BLaER1 (cell line): Measurements from ENCODE around the gene FCN3.
"Not testable (repeated sequence)": the region's sequence is repeated elsewhere in the genome, so short reads cannot be mapped to it uniquely, and the experiment has no call there.

Source experiments
- H3K27ac ChIP-seq: shearing (Covaris generic); formaldehyde crosslinking; 2 replicates; pipeline ENCODE4 v1.8.1; 2022
- H3K27me3 ChIP-seq: shearing (Covaris generic); formaldehyde crosslinking; 2 replicates; pipeline ENCODE4 v1.8.1; 2022
- H3K36me3 ChIP-seq: shearing (Covaris generic); formaldehyde crosslinking; 2 replicates; pipeline ENCODE4 v1.8.1; 2022
- H3K4me1 ChIP-seq: shearing (Covaris generic); formaldehyde crosslinking; 2 replicates; pipeline ENCODE4 v1.8.1; 2022
- H3K4me2 ChIP-seq: shearing (Covaris generic); formaldehyde crosslinking; 2 replicates; pipeline ENCODE4 v1.8.1; 2022
- H3K4me3 ChIP-seq: shearing (Covaris generic); formaldehyde crosslinking; 2 replicates; pipeline ENCODE4 v1.8.1; 2022
- H3K9ac ChIP-seq: shearing (Covaris generic); formaldehyde crosslinking; 2 replicates; pipeline ENCODE4 v1.8.1; 2022
- H3K9me3 ChIP-seq: shearing (Covaris generic); formaldehyde crosslinking; 2 replicates; pipeline ENCODE4 v1.8.1; 2022
- H4K20me1 ChIP-seq: shearing (Covaris generic); formaldehyde crosslinking; 2 replicates; pipeline ENCODE4 v1.8.1; 2022
- Cebpa-rat ChIP-seq: shearing (Covaris generic); IDR thresholded peaks from 2 replicates; pipeline ENCODE4 v1.8.1; 2022

The FCN3 gene

DNA sequence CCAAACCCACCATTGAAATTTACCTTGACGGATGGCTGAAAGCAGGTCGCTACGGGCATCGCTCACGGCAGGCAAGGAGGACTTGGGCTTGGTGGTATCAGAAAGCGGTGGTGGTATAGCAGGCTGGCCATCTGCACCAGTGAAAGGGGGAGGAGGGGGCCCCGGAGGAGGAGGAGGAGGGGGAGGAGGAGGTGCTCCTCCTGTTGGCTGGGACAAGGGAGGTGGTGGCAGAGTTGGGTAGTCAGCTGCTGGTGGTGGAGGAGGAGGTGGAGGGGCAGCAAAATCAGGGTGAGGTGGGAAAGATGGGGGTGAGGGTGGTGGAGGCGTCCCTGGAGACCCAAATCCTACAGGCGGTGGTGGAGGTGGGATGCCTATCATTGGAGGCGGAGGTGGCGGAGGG, 35.0 kb upstream of the FCN3 start:
- Histone ChIP-seq H3K9me3 (no peaks in the 10 kb centered on the region), H3K27me3 (no peaks in the 10 kb centered on the region), H3K36me3 (peaks cover 82% of the 10 kb centered on the region), H3K27ac (0 out of 2 replicates have a peak overlapping the region, but pooled peaks have one; percentile 9), H4K20me1 (peaks cover 16% of the 10 kb centered on the region), H3K4me1 (peaks cover 97% of the 10 kb centered on the region), H3K9ac (no peak overlapping the region), H3K4me3 (no peak overlapping the region), H3K4me2 (no peak overlapping the region)
- no peak for TF ChIP-seq Cebpa-rat

DNA sequence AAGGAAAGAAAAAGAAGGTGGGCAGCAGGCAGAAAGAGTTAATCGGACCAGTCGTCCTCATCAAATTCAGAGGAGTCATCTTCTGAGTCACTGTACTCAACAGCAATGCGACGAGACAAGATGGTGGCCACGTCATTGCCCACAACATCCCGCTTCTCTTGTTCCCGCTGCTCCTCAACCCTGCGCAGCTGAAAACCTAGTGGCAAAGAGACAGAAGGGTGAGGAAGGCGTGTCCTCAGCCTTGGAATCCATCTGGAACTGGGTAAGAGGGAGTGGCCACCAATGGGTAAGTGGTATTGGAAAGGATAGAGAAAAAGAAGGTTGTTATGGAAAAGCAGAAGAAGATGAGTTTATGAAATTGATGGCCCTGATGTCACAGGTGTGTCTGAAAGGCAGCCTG, 33.5 kb upstream of the FCN3 start:
- Histone ChIP-seq H3K27ac (peak overlapping the region; percentile 87), H3K27me3 (no peaks in the 10 kb centered on the region), H3K9me3 (no peaks in the 10 kb centered on the region), H3K36me3 (peaks cover 67% of the 10 kb centered on the region), H3K4me2 (peak overlapping the region; percentile 94), H4K20me1 (peaks cover under 1% of the 10 kb centered on the region; the same call in 1 of the 2 replicates), H3K4me3 (no peak overlapping the region), H3K4me1 (peaks cover 95% of the 10 kb centered on the region), H3K9ac (0 out of 2 replicates have a peak overlapping the region, but pooled peaks have one; percentile 65)
- no peak for TF ChIP-seq Cebpa-rat

DNA sequence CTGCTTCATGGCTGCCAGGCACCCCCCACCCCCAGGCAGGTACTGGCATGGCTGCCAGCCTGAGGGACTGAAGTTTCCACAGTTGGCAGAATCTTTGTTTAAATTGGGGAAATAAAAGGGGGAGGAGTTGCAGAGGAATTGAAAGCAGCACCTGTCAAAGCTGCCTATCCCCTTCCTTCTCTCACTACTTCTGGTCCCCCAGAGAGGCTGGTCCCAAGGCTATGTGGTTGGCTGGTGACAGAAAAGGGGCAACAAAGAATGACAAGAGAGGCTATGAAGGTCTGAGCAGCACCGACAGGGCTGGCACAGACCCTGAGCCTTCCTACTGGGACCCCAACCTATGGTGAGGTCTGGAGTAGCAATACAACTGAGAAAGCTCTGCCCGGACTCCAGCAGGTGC, 32.2 kb upstream of the FCN3 start:
- peaks cover 95% of the 10 kb centered on the region for H3K4me1 ChIP-seq
- peaks cover 54% of the 10 kb centered on the region for H3K36me3 ChIP-seq
- not testable (repeated sequence) for H3K9me3 ChIP-seq, H4K20me1 ChIP-seq, H3K27me3 ChIP-seq
- H3K4me3 ChIP-seq, result 0 out of 2 replicates have a peak overlapping the region, but pooled peaks have one; percentile 22
- H3K27ac ChIP-seq, result peak overlapping the region; percentile 87
- H3K9ac ChIP-seq, result peak overlapping the region; percentile 65; the same call in 1 of the 2 replicates
- H3K4me2 ChIP-seq, result peak overlapping the region; percentile 94

DNA sequence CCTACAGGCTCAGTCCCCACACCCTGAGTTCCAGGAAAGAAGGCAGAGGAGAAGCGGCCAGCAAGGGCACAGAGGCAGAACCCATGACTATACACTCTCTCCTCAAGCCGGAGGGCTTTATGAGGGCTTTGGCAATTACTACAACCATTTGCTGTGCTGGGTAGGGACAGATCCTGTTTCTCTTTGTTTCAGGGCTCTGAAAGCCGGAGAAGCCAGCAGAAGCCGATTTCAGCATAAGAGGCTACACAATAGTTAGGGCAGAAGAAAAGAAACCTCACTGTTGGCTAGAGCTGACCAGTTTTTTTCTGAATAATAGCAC, 31.7 kb upstream of the FCN3 start:
- H4K20me1 ChIP-seq, result no peaks in the 10 kb centered on the region
- H3K9me3 ChIP-seq, result no peaks in the 10 kb centered on the region
- H3K27me3 ChIP-seq, result no peaks in the 10 kb centered on the region
- H3K4me3 ChIP-seq, result 0 out of 2 replicates have a peak overlapping the region, but pooled peaks have one; percentile 22
- H3K4me2 ChIP-seq, result peak overlapping the region; percentile 94
- no peak for TF ChIP-seq Cebpa-rat
- peak overlapping the region; percentile 65 for H3K9ac ChIP-seq
- peaks cover 95% of the 10 kb centered on the region for H3K4me1 ChIP-seq
- H3K36me3 ChIP-seq, result peaks cover 49% of the 10 kb centered on the region
- peak overlapping the region; percentile 87 for H3K27ac ChIP-seq

DNA sequence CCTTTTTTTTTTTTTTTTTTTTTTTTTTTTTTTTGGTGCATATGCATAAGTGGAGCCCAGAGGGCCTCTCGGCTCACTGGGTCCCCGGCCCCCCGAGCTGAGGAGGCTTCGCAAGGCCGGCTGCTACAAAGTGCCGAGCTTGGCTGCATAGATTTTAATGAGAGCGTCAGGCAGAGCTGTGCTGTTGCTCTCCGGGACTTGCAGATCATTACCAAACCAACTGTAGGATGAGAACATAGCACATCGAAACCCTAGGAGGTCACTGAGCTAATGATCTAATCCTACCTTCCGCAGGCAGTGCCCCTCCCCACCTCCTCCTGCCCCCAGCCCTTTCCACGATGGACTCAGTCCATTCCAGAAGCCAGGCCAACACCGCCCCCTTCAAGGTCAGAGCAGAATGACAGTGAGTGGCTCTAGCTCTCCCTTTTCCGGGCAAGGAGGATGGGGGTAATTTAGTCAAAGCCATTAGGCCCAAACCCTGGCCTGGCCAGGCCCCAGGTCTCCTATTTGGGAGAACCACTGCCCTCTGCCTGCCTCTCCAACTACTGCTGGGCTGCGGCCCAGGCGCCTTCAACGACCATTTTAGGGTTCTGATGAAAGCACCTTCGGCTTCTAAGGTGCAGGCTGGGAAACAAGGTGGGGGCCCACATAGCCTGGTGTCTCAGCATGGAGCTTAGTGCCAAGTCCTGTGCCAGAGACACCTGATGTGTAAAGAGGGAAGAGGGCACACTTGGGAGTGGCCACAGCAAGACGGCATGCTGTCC, 31.2 kb upstream of the FCN3 start:
- peaks cover 95% of the 10 kb centered on the region for H3K4me1 ChIP-seq
- H4K20me1 ChIP-seq, H3K27me3 ChIP-seq, H3K9me3 ChIP-seq: not testable (repeated sequence)
- H3K4me3 ChIP-seq, result peak overlapping the region; percentile 22; the same call in 1 of the 2 replicates
- peak overlapping the region; percentile 87 for H3K27ac ChIP-seq
- peak overlapping the region; percentile 94 for H3K4me2 ChIP-seq
- H3K36me3 ChIP-seq, result peaks cover 43% of the 10 kb centered on the region
- H3K9ac ChIP-seq, result peak overlapping the region; percentile 65

DNA sequence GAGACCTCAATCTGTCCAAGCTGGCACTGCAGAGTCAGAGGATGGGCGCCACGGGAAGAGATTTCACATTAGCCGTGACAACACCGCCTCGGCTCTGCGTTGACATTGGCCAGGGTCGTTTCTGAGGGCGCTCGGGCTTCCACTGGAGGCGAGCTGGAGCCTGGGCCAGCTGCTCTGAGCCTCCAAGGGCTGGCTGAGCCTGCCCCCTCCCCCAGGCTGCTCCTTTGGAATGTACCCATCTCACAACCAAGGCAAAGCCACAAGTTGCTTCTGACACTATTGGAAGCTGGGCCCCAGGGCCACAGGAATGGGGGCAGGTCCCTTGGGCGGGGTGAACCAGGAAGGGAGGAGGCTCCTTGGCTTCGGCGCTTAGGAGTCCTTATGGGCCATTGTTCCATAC, 30.4 kb upstream of the FCN3 start:
- TF ChIP-seq Cebpa-rat, result no peak
- Histone ChIP-seq H3K36me3 (peaks cover 36% of the 10 kb centered on the region), H3K9ac (peak overlapping the region; percentile 65), H3K4me3 (peak overlapping the region; percentile 11; the same call in 1 of the 2 replicates), H3K9me3 (no peaks in the 10 kb centered on the region), H3K27ac (peak overlapping the region; percentile 87), H3K4me2 (peak overlapping the region; percentile 94), H4K20me1 (no peaks in the 10 kb centered on the region), H3K4me1 (peaks cover 95% of the 10 kb centered on the region), H3K27me3 (no peaks in the 10 kb centered on the region)

DNA sequence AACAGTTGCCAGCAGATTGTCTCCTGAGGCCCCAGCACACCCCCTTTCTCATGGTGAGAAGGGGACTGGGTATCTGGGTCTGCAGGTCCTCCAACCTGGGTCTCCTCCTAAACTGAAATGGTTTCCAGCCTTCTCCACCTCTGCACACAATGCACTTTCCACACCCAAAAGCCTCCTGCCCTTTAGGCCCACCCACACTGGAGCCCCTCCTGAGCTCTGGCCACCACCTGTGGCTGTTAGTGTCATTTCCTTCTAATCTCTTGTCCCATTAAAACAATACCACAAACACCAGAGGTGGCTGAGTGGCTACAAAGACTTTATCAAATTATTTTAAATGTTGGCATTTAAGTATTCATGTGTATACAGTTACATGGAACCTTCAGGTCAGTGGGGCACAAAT, 29.3 kb upstream of the FCN3 start:
- H3K27me3 ChIP-seq, result no peaks in the 10 kb centered on the region
- H3K9ac ChIP-seq, result peak overlapping the region; percentile 65
- peaks cover 25% of the 10 kb centered on the region for H3K36me3 ChIP-seq
- no peaks in the 10 kb centered on the region for H4K20me1 ChIP-seq
- peaks cover 94% of the 10 kb centered on the region for H3K4me1 ChIP-seq
- TF ChIP-seq Cebpa-rat, result no peak
- H3K4me3 ChIP-seq, result peak overlapping the region; percentile 39
- no peaks in the 10 kb centered on the region for H3K9me3 ChIP-seq
- peak overlapping the region; percentile 87 for H3K27ac ChIP-seq
- peak overlapping the region; percentile 94 for H3K4me2 ChIP-seq

DNA sequence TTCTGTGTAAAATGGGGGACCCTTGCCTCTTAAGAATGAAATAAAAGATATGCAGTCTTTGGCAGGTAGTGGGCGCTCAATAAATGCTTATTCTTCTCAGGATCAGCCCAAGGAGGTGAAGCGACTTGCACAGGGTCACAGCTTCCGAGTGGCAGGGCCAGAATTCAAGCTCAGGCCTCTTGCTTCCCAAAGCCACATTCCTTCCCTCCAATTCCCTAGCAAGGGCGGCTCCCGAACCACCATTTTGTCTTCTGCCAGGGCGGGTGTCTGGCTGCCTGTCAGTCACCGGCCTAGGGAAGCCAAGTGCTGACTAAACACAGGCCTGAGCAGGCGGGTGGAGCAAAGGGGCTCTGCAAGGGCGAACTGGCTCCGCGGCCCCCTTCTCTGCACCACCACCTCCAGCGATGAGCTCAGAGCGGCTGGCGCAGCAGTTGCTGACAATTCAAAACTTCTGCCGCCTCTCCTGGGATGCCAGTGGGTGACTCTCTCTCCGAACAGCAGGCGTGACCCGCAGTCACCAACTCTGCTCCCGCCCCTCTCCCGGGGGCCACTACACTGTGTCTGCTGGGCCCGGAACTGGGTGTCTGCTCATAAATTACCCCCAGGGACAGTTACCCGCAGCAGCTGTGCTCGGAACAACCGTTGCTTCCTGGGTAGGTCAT, 28.6 kb upstream of the FCN3 start:
- Histone ChIP-seq H3K4me2 (peak overlapping the region; percentile 94), H4K20me1 (no peaks in the 10 kb centered on the region), H3K27ac (peak overlapping the region; percentile 87), H3K9me3 (no peaks in the 10 kb centered on the region), H3K27me3 (no peaks in the 10 kb centered on the region), H3K36me3 (peaks cover 18% of the 10 kb centered on the region), H3K4me3 (peak overlapping the region; percentile 39), H3K4me1 (peaks cover 94% of the 10 kb centered on the region), H3K9ac (peak overlapping the region; percentile 65)
- TF ChIP-seq Cebpa-rat, result no peak

DNA sequence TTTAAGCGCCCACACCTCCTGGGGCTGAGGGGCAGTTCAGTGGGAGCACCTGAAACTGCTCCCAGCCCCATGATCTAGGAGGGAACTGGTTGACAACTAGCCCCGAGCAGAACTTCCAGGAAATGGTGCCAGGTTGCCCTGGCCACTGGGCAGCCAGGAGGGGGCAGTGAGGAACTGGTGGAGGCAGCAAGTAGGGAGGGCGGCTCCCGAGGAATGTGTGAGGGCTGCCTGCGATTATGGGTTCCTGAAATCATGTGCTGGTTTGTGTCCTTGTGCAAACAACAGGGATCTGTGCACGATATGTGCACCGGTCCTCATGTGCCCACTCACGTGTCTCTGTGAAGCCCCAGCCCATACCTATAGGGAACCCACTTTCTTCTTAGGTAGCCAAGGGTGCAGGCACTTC, 27.7 kb upstream of the FCN3 start:
- no peak for TF ChIP-seq Cebpa-rat
- H3K4me1 ChIP-seq, result peaks cover 91% of the 10 kb centered on the region
- peaks cover 9% of the 10 kb centered on the region for H3K36me3 ChIP-seq
- peak overlapping the region; percentile 87 for H3K27ac ChIP-seq
- peak overlapping the region; percentile 39 for H3K4me3 ChIP-seq
- H3K27me3 ChIP-seq, result no peaks in the 10 kb centered on the region
- H3K4me2 ChIP-seq, result peak overlapping the region; percentile 94
- H3K9ac ChIP-seq, result peak overlapping the region; percentile 65
- H4K20me1 ChIP-seq, result no peaks in the 10 kb centered on the region
- no peaks in the 10 kb centered on the region for H3K9me3 ChIP-seq

DNA sequence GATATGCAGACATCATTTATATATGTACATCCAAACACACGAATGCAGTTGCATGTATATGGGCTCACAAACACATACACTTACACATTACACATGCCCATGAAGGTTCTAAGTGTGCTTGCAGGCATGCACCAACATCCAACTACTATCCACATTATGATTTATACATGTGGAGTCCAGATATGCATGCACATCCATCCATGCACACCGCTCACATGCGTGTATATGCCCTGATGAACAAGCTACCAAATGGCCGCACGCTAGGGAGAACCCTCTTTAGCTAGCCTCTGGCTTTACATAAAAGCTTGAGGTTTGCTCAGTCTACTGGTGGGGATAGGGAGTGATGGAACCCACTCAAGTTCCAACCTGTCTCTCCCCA, 26.3 kb upstream of the FCN3 start:
- no peaks in the 10 kb centered on the region for H4K20me1 ChIP-seq
- no peak overlapping the region for H3K27ac ChIP-seq
- no peaks in the 10 kb centered on the region for H3K27me3 ChIP-seq
- no peak overlapping the region for H3K9ac ChIP-seq
- H3K4me3 ChIP-seq, result no peak overlapping the region
- TF ChIP-seq Cebpa-rat, result no peak
- H3K36me3 ChIP-seq, result 0 out of 2 replicates have a peak, but pooled peaks cover under 1% of the 10 kb centered on the region
- H3K9me3 ChIP-seq, result no peaks in the 10 kb centered on the region
- H3K4me1 ChIP-seq, result peaks cover 90% of the 10 kb centered on the region
- H3K4me2 ChIP-seq, result peak overlapping the region; percentile 94; the same call in 1 of the 2 replicates
